IPS-NIHi7 (cell line): ENCODE results near the gene TK1.
"Not testable (repeated sequence)": the region's sequence is repeated elsewhere in the genome, so short reads cannot be mapped to it uniquely, and the experiment has no call there.

ENCODE experiments used
- DNase-seq: peaks from one replicate; pipeline ENCODE4 v3.0.0; 2012; ENCODE audit warnings: mixed read lengths; ENCODE audit errors: extremely low spot score

Gene TK1, protein sequence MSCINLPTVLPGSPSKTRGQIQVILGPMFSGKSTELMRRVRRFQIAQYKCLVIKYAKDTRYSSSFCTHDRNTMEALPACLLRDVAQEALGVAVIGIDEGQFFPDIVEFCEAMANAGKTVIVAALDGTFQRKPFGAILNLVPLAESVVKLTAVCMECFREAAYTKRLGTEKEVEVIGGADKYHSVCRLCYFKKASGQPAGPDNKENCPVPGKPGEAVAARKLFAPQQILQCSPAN

DNA sequence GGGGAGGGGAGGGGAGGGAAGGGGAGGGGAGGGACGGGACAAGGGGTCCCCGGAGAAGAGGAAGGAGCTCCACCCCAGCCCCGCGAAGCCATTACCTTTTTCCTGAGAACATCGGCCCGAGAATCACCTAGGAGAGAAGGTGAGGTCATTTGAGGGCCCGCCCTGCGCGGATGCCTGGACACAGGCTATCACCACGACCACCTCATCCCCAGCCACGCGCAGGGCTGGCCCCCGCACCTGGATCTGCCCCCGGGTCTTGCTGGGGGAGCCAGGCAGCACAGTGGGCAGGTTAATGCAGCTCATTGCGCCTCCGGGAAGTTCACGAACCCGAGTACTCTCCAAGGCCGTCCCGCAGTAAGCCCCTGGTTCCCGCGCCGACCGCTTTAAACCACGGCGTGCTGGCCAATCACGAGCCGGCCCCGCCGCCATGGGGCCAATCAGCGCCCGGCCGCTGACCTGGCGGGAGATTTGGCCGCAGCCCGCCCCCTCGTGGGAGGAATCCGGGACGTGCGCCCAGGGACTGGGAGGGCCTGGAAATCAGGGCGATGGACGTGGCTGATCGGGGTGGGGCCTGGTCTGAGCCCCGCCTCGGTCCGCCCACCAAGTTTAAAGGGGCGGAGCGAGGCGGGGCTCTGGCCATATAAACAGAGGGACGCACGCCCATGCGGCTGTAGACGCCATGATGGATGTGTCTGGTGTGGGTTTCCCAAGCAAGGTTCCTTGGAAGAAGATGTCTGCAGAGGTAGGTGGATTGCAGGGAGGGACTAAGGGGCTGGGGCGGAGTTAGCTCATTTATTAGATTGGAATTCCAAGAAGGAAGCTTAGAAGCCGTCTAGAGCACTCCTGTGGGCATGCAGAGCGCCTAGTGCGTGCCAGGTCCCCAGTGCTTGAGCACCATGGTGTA lies at the start of gene TK1, which contains the start of gene AFMID:
TK1 (minus strand) TSS at position 361 of the 904 bp plus-strand sequence; CDS start at position 303, 58 bp downstream.
AFMID (plus strand) TSS at position 671 of the 904 bp plus-strand sequence; CDS start at position 680, 9 bp downstream.
- DNase-seq: peak; percentile 99

DNA sequence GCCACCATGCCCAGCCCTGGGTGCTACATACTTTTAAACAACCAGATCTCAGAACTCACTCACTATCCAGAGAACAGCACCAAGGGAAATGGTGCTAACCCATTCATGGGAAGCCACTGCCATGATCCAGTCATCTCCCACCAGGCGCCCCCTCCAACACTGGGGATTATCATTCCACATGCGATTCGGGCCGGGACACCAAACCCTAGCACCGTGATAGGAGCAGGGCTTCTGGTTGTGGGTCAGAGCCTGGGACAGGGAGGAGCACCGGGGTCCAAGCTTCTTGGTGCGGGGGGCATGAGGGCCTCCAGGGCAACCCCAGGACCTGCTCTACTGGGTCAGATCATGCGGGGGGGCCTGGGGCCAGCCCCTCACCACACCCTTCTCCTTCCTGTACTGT lies 49.0 kb upstream of the TK1 start:
- DNase-seq: no peak

DNA sequence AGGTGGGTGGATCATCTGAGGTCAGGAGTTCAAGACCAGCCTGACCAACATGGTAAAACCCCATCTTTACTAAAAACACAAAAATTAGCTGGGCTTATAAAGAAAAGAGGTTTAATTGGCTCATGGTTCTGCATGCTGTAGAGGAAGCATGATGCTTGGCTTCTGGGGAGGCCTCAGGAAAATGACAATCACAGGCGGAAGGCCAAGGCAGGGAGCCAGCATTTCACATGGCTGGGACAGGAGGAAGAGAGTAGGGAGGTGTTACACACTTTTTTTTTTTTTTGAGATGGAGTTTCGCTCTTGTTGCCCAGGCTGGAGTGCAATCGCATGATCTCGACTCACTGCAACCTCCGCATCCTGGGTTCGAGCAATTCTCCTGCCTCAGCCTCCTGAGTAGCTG lies 48.2 kb upstream of the TK1 start:
- not testable (repeated sequence) for DNase-seq

DNA sequence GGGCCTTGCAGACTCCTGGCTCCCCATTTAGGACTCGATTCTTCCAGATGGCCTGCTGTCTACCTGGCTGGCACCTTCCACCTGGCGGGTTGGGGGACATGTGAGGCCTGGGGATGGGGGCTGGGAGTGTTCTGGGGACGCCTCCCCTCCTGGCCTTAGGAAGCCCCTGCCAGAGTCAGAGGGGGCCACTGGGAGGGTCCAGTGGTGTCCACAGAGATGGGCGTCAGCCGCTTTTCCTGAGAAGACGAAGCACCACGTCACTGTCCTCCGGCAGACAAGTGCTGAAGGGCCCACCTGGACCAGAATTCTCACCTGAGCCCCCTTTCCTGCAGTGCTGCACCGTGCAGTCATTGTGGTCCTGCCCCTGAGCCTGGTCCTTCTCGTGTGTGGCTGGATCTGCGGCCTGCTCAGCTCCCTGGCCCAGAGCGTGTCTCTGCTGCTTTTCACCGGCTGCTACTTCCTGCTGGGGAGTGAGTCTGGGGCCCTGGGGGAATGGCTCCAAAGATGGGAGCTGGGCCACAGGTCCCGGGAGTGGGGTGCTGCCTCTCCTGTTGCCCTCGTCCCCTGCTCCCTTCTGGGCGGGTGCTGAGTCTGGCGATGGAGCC lies 47.5 kb upstream of the TK1 start:
- DNase-seq: no peak

DNA sequence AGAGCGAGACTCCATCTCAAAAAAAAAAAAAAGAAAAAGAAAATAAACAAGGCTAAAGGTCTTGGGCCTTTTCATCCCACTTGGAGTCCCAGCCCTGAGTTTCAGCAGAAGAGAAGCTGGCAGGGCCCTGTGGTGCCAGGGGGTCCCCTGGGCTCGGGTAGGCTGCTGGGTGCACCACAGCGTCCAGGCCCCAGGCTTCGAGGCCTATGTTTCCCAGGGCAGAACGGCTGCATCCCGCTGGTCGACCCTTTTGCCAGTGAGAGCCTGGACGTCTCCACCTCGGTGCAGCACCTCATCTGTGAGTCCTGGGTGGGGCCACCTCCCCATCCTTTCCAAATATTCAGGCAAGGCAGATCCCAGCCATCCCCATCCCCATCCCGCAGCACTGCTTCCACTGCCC lies 46.8 kb upstream of the TK1 start:
- no peak for DNase-seq

DNA sequence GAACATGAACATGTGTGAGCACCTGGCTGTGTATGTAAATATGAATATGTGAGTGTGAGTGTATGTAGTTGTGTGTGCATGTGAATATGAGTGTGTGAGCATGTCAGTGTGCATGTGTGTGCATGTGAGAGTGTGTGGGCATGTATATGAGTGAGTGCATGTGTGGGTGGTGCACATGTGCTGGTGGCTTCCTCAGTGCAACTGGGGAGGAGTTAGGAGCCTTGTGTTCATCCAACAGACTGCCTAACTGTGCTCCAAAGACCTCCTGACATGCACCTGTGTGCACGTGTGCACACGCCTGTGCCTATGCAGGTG lies 46.0 kb upstream of the TK1 start:
- DNase-seq: no peak

DNA sequence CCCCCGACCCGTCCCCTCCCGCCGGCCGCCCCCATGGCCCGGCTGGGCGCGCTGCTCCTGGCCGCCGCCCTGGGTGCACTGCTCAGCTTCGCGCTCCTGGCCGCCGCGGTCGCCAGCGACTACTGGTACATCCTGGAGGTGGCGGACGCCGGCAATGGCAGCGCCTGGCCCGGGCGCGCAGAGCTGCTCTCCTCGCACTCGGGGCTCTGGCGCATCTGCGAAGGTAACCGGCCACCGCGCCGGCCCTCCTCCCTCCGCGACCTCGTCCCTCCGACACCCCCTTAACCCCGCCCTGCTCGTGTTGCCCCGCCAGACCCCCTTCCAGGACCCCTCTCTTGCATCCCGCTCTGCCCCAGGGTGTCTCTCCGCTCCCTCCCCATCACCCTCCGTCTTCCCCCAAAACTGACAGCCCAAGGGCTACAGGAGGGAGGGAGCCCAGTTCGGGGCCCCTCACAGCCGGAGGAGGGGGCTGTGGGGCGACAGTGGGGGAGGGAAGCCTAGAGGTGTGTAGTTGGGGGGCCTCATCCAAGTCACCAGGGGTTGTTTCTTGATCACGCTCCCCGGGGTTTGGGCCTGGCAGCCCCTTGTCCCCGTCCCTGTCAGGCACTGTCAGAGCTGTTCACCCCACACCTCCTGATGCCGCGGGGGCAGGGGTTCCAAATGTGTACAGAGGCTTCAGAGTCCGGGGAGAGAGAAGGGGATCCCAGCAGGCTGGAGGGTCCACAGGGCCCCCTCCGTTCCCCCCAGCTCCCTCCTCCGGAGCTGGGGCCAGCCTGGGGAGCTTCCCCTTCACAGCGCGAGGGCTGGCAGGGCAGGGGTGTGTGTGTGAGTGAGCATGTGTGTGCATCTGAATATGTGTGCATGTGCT lies 45.4 kb upstream of the TK1 start:
- peak; percentile 68 for DNase-seq

DNA sequence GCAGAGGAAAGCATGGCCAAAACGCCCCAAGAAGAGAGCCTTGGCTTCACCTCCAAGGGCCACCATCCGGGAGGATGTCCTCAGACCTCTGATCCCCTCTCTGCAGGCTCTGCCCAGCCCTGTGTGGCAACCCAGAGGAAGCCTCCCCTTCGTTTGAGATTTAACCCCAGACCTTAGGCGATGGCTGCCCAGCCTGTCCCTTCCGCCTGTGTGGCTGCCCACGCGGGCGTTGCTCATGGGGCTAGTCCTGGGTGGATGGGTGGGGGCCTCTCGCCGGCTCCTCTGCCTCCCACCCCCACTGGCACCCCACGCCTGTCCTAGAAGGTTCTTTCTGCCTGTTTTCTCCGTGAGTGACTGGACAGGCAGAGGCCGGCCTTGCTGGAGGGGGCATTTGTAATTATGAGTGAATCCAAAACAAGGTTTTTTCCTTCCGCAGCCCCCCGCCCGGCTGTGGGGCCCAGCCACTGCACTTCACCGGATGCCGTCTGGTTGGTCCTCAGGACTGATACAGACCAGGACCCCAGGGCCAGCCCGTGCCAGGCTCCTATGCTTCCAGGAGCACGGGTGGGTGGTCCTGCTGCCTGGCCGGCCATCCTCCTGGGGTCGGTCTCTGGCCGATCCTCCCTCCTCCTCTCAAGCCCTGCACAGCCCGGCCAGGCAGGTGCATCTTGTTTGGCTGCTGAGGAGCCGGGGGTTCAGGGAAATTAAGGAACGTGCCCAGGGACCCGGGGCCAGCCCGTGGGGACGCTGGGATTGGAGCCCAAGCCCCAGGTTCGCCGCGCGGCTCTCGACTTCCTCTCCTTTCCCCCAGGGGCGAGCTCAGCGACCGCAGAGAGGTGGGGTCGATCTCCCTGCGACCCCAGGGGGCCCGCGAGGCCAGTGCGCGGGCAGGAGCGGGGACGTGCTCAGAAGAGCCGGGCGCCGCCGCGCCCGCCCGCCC lies 44.4 kb upstream of the TK1 start, which contains the start of gene TMEM235:
TMEM235 (plus strand) TSS at position 636 of the 940 bp plus-strand sequence. CDS start 393 bp downstream, outside the sequence.
- peak; percentile 56 for DNase-seq

DNA sequence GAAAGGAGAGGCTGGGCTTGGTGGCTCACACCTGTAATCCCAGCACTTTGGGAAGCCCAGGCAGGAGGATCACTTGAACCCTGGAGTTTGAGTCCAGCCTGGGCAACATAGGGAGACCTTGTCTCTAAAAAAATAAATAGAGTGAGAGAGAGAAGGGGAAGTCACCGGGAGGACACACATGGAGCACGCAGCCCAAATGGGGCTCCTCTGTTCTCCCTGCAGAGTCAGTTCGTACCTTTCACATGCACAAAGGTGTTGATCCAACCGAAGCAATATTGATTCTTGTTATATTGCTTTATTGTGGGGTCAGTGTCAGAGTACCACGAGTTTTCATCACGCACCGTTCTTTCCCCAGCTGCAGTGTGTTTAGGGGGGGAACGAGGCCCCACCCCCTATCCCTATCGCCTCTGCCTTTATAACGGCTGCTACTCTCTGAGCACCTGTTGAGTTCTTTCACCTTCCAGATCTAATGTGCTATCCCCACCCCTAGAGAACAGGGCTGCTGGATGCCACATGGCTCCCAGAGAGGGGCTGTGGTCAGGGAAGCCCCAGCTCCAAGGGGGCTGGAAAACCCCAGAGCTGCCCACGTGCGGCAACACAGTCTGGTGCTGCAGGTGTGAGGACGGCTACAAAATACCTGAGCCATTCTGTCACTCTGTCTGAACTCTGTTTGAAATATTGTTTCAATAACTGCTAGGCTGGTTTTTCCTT lies 43.6 kb upstream of the TK1 start:
- no peak for DNase-seq

DNA sequence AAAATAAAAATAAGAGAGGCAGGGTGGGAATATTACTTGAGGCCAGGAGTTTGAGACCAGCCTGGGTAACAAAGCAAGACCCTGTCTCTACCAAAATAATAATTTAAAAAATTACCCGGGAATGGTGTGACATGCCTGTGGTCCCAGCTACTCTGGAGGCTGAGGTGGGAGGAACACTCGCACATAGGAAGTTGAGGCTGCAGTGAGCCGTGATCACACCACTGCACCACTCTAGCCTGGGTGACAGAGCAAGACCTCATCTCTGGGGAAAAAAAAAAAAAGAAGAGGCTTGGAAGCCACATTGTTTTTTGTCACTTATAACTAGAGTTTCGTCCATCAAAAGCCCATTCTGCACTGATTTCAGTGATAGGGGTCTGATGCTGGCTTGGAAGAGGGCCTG lies 41.3 kb upstream of the TK1 start:
- DNase-seq: no peak

DNA sequence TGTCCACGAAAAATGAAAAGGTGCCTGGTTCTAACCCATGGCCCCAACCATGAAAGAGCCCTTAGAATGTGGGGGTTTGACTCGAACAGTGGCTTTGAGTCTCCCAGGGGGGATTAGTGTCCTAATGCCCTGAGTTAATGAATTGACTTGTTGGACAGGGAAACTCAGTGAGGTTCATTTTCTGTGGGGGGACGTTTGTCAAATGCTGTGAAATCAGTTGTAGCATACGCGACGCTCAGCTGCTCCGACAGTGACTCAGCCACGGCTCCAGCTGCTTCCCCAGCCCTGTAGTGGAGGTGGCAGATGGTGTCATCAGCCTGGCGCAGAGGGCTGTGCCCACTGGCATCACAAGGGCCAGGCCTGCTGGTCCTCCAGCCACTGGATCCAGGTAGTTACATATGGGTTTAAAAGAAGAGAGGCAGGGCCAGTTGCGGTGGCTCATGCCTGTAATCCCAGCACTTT lies 40.6 kb upstream of the TK1 start:
- no peak for DNase-seq

DNA sequence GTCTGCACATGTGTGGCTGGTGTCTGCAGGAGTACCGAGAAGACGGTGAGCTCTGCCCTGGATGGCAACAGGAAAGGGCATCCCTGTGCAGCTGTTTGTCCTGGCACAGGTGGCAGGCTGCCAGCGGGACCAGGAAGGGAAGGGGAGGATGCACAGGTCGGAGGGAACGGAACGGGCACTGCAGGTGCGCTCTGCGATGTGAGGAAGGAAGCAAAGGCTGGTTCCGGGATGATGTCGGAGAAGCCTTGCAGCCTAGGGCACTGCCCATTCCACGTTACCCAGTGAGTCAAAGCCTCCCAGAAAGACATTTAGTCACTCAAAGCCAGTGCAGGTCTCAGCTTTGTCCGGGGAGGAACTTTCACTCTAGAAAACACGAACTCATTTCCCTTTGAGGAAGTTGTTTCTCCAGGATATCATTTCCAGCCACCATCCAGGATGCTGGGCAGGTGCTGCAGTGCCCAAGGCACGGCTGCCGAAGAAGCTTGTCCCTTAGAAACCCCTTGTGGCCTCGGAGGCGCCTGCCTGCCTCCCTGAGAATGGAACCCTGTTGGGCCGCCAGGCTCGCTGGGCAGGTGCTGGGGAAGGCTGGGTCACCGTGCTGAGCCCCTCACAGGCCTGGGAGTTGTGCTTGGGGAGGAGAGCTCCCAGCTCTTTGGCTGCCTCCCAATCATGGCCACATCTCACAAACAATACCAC lies 40.1 kb upstream of the TK1 start:
- no peak for DNase-seq

DNA sequence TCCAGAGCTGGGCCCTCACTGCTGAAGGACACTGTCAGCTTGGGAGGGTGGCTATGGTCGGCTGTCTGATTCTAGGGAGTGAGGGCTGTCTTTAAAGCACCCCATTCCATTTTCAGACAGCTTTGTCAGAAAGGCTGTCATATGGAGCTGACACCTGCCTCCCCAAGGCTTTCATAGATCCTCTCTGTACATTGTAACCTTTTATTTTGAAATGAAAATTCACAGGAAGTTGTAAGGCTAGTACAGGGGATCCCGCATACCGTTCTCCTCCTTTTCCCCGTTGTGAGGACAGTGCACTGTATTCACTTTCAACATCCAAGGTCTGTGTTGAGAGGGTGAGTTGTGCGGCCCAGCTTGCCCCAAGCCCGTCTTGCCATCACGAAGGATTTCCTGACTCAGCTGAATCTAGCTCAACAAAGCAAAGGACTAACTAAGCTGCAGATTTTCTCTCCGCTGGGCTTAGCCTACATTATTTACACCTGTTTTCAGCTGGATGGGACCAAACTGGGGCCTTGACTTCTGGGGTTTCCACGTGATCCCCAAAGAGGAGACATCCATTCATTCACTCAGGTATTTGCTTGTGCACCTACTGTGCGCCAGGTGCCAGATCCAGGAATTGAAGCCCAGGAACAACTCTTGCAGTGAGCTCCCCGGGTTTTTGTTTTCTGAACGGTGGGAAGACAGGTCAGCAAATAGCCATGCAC lies 39.4 kb upstream of the TK1 start:
- no peak for DNase-seq

DNA sequence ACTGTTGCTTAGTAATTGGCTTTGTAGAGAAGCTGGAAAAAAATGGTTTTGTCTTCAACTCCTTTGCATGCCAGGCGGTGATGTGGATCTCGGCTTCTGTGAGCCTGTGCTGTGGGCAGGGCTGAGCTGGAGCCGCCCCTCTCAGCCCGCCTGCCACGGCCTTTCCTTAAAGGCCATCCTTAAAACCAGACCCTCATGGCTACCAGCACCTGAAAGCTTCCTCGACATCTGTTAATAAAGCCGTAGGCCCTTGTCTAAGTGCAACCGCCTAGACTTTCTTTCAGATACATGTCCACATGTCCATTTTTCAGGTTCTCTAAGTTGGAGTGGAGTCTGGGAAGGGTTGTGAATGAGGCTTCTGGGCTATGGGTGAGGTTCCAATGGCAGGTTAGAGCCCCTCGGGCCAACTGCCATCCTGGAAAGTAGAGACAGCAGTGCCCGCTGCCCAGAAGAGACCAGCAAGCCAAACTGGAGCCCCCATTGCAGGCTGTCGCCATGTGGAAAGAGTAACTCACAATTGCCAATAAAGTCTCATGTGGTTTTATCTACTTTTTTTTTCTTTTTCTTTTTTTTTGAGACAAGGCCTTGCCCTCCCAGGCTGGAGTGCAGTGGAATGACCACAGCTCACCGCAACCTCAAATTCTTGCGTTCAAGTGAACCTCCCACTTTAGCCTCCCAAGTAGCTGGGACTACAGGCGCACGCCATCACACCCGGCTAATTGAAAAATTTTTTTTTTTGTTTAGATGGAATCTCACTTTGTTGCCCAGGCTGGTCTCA lies 38.4 kb upstream of the TK1 start:
- no peak for DNase-seq

DNA sequence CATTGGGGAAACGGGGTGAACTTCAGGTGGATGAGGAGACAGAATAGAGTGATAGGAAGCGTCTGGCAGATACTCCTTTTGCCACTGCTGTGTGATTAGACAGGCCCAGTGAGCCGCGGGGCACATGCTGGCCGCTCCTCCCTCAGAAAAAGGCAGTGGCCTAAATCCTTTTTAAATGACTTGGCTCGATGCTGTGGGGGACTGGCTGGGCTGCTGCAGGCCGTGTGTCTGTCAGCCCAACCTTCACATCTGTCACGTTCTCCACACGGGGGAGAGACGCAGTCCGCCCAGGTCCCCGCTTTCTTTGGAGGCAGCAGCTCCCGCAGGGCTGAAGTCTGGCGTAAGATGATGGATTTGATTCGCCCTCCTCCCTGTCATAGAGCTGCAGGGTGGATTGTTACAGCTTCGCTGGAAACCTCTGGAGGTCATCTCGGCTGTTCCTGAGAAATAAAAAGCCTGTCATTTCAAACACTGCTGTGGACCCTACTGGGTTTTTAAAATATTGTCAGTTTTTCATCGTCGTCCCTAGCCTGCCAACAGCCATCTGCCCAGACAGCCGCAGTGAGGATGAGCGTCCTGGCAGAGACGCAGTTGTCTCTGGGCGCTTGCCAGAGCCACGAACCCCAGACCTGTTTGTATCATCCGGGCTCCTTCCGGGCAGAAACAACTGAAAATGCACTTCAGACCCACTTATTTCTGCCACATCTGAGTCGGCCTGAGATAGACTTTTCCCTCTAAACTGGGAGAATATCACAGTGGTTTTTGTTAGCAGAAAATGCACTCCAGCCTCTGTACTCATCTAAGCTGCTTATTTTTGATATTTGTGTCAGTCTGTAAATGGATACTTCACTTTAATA lies 37.6 kb upstream of the TK1 start:
- no peak for DNase-seq

DNA sequence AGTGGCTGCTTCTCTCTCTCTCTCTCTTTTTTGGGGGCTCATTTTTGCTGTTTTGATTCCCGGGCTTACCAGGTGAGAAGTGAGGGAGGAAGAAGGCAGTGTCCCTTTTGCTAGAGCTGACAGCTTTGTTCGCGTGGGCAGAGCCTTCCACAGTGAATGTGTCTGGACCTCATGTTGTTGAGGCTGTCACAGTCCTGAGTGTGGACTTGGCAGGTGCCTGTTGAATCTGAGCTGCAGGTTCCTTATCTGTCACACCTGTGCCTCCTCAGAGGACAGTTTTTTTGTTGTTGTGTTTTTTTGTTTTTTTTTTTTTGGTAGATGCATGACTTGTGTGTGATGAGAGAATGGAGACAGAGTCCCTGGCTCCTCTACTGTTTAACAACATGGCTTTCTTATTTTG lies 36.9 kb upstream of the TK1 start:
- no peak for DNase-seq

DNA sequence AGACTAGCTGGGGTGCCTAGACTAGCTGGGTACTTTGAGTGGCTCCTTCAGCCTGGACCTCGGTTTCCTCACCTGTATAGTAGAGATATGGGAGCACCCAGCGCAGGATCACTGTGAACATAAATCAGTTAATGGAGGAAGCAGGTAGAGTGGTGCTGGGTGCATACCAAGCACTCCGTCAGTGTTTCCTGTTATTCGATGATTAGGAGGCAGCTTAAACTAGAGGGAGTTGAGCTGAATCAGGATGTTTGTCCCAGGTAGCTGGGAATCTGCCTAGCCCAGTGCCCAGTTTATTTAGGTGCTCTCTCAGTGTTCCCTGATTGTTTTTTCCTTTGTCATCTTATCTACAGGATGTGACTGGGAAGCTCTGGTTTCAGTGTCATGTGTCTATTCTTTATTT lies 36.2 kb upstream of the TK1 start:
- no peak for DNase-seq
